ENCODE results near the gene ENTPD8.

ENTPD8 gene

GRCh38 chr9:137393176-137394150 is 47.7 kb downstream of the ENTPD8 start:
- H3K27ac ChIP-seq = no peak overlapping the region
- ChIA-PET CTCF (no interaction called here), POLR2A (ENCODE audit: low non-redundant PET) (no interaction called here)
- no peak for TF ChIP-seq CTCF (conservative IDR thresholded peaks at IDR 0.05; ENCODE audit: low read depth)
- no peak for DNase-seq (ENCODE audit: low spot score)

- 0 out of 2 replicates have a peak overlapping the region, but pooled peaks have one; percentile 26 for H3K27ac ChIP-seq
- ChIA-PET CTCF (interaction anchor here (1.0 kb wide), 1 partner anchor 30 kb away, joined by 3 read pairs; the partner anchor contains the start of gene EXD3), POLR2A (ENCODE audit: low non-redundant PET) (no interaction called here)
- DNase-seq (ENCODE audit: low spot score) = no peak
- TF ChIP-seq CTCF (conservative IDR thresholded peaks at IDR 0.05; ENCODE audit: low read depth) = no peak
These were observed 48.7 kb downstream of the ENTPD8 start for GRCh38 chr9:137392232-137393007.

- POLR2A ChIA-PET (ENCODE audit: low non-redundant PET) = no interaction called here
- peak overlapping the region; percentile 26 for H3K27ac ChIP-seq
- TF ChIP-seq CTCF (conservative IDR thresholded peaks at IDR 0.05; ENCODE audit: low read depth) = no peak
- CTCF ChIA-PET = no interaction called here
- no peak for DNase-seq (ENCODE audit: low spot score)
These were observed 49.8 kb downstream of the ENTPD8 start for GRCh38 chr9:137391411-137391754.

GRCh38 chr9:137390553-137391410 is 50.4 kb downstream of the ENTPD8 start:
- DNase-seq (ENCODE audit: low spot score) = no peak
- TF ChIP-seq CTCF (conservative IDR thresholded peaks at IDR 0.05; ENCODE audit: low read depth) = no peak
- H3K27ac ChIP-seq = peak overlapping the region; percentile 26
- POLR2A ChIA-PET (ENCODE audit: low non-redundant PET) = no interaction called here
- CTCF ChIA-PET = no interaction called here

- no peak overlapping the region; the same call in 1 of the 2 replicates for H3K27ac ChIP-seq
- CTCF ChIA-PET = no interaction called here
These were observed 51.8 kb downstream of the ENTPD8 start for GRCh38 chr9:137389428-137389746.

More at GRCh38 chr9:137389428-137389746, 51.8 kb downstream of the ENTPD8 start:
- no peak for TF ChIP-seq CTCF (conservative IDR thresholded peaks at IDR 0.05; ENCODE audit: low read depth)
- no peak for DNase-seq (ENCODE audit: low spot score)
- POLR2A ChIA-PET (ENCODE audit: low non-redundant PET) = no interaction called here

All from RWPE1 (cell line).